GM12874 (cell line): ENCODE data around the gene NCKAP5.

Experiments used
- CTCF ChIP-seq: IDR thresholded peaks from 2 replicates; pipeline ENCODE4 v1.5.1; 2011; ENCODE audit warnings: low read depth, mild to moderate bottlenecking, control low read depth, low read length, moderate library complexity; ENCODE audit not compliant: insufficient read depth

Gene NCKAP5

DNA sequence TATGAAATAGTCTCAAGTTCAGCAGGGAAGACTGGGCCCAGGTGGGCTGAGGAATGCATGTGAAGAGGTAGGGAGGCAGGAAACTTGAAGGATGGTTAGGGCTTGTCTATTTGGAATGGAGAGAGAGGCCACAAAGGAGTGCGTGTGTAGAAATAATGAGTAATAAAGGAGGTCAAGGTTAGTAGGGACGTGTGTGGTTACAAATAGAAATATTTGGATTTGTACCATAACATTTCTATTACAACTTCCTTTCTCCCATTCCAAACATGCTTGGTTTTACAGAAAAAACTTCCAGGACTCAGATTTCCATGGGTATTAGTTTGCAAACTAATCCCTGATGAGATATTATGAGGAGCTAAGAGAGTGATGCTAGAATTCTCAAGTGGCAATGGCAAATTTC is 280.6 kb downstream of the NCKAP5 start:
- TF ChIP-seq CTCF: no peak

- TF ChIP-seq CTCF: no peak
These were observed 281.8 kb downstream of the NCKAP5 start for GRCh38 chr2:133286326-133286922.

DNA sequence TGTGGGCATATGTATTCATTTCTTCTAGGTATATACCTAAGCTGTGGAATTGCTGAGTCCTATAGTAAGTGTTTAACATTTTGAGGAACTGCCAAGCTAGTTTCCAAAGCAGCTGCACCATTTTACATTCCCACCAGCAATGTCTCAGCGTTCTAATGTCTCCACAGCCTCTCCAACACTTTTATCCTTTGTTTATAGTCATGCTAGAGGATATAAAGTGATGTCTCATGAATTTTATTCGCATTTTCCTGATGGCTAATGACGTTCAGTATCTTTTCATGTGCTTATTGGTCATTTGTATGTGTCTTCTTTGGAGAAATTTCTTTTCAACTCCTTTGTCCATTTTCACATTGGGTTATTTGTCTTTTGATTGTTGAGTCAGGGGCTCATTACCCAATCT is 295.2 kb downstream of the NCKAP5 start:
- TF ChIP-seq CTCF: no peak

- no peak for TF ChIP-seq CTCF
These were observed 297.2 kb downstream of the NCKAP5 start for GRCh38 chr2:133271105-133271504.

- TF ChIP-seq CTCF: no peak
These were observed 297.7 kb downstream of the NCKAP5 start for GRCh38 chr2:133270550-133270949.

DNA sequence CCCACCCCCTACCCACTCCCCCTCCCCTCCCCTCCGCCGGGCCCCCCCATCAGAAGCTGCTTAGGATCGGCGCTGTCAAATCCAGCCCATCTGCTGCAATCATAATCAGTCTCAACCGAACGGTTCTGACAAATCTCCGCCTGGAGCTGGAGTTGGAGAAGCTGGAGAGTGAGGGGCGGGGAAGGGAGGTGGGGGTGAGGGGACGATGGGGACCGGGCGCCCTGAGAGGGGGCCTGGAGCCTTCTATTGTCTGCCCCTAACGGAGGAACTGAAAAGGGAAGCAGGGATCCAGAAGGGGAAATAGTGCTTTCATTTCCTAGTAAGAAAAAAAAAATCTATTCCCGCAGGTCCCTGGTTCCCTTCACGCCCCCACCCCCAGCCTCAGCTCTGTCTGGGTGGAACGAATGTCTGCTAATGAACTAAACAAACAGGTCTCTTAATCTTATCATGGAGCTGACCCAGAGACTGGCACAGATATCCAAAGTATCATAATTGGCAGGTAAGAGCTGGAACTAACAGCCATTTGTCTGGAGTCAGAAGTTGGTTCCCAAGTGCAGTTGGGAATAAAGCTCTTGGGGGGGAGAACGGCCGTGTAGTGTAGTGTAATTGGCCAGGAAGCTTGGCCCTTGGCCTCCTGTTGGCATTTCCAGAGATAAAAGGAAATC is 301.2 kb downstream of the NCKAP5 start:
- TF ChIP-seq CTCF: no peak

DNA sequence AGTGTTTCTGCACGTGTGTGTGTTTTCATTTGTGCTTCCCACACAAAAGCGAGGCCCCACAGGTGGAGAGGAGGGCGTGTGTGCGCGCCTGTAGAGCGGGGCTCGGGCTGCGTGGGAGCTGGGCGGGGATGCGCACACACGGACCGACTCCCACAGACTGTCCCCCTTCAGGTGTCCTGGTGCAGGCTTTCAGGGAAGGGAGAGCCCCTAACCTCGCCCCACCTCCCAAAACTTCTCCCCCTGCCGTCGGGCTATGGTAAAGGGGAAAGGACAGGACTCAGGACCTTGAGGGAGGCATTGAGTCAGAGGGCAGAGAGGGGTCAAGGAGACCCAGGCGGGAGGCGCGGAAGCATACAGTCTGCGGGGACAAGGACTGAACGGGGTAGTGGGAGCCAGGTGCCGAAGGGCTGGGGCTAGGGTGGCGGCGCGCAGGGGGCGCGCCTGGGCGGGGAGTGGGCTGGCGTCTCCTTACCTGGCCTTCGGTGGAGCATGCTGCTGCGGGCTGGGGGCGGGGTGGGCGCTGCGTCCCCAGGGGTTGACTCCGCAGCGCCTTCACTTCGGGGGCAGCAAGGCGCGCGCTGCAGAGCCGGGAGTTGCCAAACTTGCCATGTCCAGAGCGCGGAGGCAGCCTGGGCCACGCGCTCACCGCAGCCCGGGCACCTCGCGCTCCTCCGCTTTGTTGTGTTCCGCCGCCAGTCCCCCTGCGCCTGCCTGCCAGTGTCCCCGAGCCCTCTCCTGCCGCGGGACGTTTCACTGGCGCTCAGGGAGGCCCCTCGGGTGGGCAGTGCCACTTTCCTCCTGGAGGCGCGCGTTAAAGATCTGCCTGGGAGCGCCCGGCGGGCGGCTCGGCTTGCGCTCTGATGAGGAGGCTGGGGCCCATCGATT is 302.0 kb downstream of the NCKAP5 start:
- TF ChIP-seq CTCF: no peak
